ENCODE data around the gene TMEM43.

Gene TMEM43

DNA sequence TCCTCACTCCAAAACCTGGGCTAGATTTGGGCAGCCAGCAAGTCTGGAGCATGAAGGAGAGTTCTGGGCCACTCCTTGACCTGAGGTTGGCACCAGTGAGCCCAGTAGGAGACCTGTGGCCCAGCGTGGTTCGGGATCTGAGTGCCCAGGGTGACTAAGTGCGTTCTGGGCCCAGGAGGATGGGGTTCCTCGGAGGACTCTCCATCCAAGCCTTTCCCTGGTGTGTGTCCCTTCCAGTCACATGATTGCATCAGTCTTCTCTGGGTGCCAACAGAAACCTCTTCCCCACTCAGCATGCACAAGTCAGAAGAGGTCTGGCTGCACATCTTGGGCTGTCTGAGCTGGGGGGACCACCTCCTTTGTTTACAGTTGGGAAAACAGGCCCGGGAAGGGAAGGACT is 14.9 kb downstream of the TMEM43 start:
- Histone ChIP-seq H3K27ac (ENCODE audit: low read depth, low read length) (no peak overlapping the region), H3K27me3 (ENCODE audit: control insufficient read depth, low read length) (no peaks in the 10 kb centered on the region), H3K79me2 (ENCODE audit: control insufficient read depth, low read length) (no peaks in the 10 kb centered on the region), H3K36me3 (ENCODE audit: control insufficient read depth, low read length) (peaks cover 15% of the 10 kb centered on the region), H3K4me1 (ENCODE audit: control insufficient read depth, low read length) (no peaks in the 10 kb centered on the region), H3K9me3 (ENCODE audit: control insufficient read depth, insufficient read depth, low read length) (no peaks in the 10 kb centered on the region), H3K4me3 (ENCODE audit: low read length) (no peak overlapping the region), H3K4me2 (ENCODE audit: low read length) (no peak overlapping the region), H3F3A (ENCODE audit: control insufficient read depth, insufficient read depth) (peaks cover 13% of the 10 kb centered on the region), H3K9me2 (replicated peaks; ENCODE audit: control insufficient read depth, low read length) (no peaks in the 10 kb centered on the region), H4K20me1 (ENCODE audit: control insufficient read depth, insufficient read depth, low read depth, low read length) (no peaks in the 10 kb centered on the region)
- TF ChIP-seq CTCF (IDR thresholded peaks at IDR 0.05; ENCODE audit: low read depth, low read length, poor library complexity, severe bottlenecking) (no peak), EZH2phosphoT487 (IDR thresholded peaks at IDR 0.05; ENCODE audit: borderline replicate concordance, low read length) (no peak)

DNA sequence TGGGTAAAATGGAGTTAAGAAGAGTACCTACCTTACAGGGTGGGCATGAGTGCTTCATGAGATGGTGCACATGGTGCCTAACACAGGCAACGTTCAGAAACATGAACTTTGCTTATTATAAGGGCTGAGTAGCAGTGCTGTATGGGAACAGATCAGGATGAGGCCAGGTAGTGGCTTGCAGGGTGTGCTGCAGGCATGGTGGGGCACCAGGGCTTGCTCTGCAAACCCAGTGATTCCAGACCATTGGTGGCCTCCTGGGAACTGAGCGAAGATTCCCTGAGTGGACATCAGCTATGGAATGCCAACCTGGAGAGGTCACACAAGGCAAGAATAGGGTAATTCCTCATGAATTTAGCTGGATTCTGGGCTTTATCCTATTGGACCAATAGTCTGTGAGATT is 15.8 kb downstream of the TMEM43 start:
- H3K9me2 ChIP-seq (replicated peaks; ENCODE audit: control insufficient read depth, low read length): no peaks in the 10 kb centered on the region
- H3K27me3 ChIP-seq (ENCODE audit: control insufficient read depth, low read length): no peaks in the 10 kb centered on the region
- no peak overlapping the region for H3K4me3 ChIP-seq (ENCODE audit: low read length)
- H4K20me1 ChIP-seq (ENCODE audit: control insufficient read depth, insufficient read depth, low read depth, low read length): no peaks in the 10 kb centered on the region
- peaks cover 13% of the 10 kb centered on the region for H3F3A ChIP-seq (ENCODE audit: control insufficient read depth, insufficient read depth)
- no peak overlapping the region for H3K4me2 ChIP-seq (ENCODE audit: low read length)
- TF ChIP-seq EZH2phosphoT487 (IDR thresholded peaks at IDR 0.05; ENCODE audit: borderline replicate concordance, low read length): no peak
- no peak for TF ChIP-seq CTCF (IDR thresholded peaks at IDR 0.05; ENCODE audit: low read depth, low read length, poor library complexity, severe bottlenecking)
- H3K9me3 ChIP-seq (ENCODE audit: control insufficient read depth, insufficient read depth, low read length): no peaks in the 10 kb centered on the region
- H3K79me2 ChIP-seq (ENCODE audit: control insufficient read depth, low read length): no peaks in the 10 kb centered on the region
- H3K27ac ChIP-seq (ENCODE audit: low read depth, low read length): no peak overlapping the region
- H3K4me1 ChIP-seq (ENCODE audit: control insufficient read depth, low read length): no peaks in the 10 kb centered on the region
- peaks cover 18% of the 10 kb centered on the region for H3K36me3 ChIP-seq (ENCODE audit: control insufficient read depth, low read length)

DNA sequence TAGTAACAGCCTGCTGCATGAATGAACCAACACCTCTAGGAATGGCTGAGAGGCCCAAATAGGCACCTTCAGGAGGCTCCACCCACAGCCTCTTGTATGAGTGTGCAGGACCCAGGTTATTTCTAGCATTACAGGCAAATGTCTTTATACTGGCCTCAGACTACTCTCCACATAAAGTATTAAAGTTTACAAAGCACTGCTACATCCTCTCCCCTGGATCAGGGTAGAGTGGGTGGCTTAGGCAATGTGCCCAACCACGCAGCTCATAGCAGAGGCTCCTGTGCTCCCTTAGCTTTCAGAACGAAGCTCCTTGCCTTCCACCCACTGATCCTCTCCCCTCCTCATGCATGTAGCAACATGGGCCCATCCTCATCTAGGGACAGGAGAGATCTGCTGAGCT is 16.3 kb downstream of the TMEM43 start:
- H3K4me1 ChIP-seq (ENCODE audit: control insufficient read depth, low read length): no peaks in the 10 kb centered on the region
- H4K20me1 ChIP-seq (ENCODE audit: control insufficient read depth, insufficient read depth, low read depth, low read length): no peaks in the 10 kb centered on the region
- H3K9me2 ChIP-seq (replicated peaks; ENCODE audit: control insufficient read depth, low read length): no peaks in the 10 kb centered on the region
- no peaks in the 10 kb centered on the region for H3K27me3 ChIP-seq (ENCODE audit: control insufficient read depth, low read length)
- peaks cover 13% of the 10 kb centered on the region for H3F3A ChIP-seq (ENCODE audit: control insufficient read depth, insufficient read depth)
- peaks cover 18% of the 10 kb centered on the region for H3K36me3 ChIP-seq (ENCODE audit: control insufficient read depth, low read length)
- H3K4me3 ChIP-seq (ENCODE audit: low read length): no peak overlapping the region
- no peaks in the 10 kb centered on the region for H3K79me2 ChIP-seq (ENCODE audit: control insufficient read depth, low read length)
- H3K9me3 ChIP-seq (ENCODE audit: control insufficient read depth, insufficient read depth, low read length): no peaks in the 10 kb centered on the region
- no peak for TF ChIP-seq CTCF (IDR thresholded peaks at IDR 0.05; ENCODE audit: low read depth, low read length, poor library complexity, severe bottlenecking)
- no peak for TF ChIP-seq EZH2phosphoT487 (IDR thresholded peaks at IDR 0.05; ENCODE audit: borderline replicate concordance, low read length)
- no peak overlapping the region for H3K4me2 ChIP-seq (ENCODE audit: low read length)
- H3K27ac ChIP-seq (ENCODE audit: low read depth, low read length): no peak overlapping the region

Data from DOHH2 (cell line).